HG02852 (cell line): ENCODE measurements around the gene PHC2.

Source experiments
- ATAC-seq: cut with Tn5 transposase; IDR thresholded peaks from one replicate; pipeline ENCODE4 v1.9.1; 2021; ENCODE audit warnings: mild to moderate bottlenecking, moderate library complexity; ENCODE audit not compliant: unreplicated experiment

The PHC2 gene

GRCh38 chr1:33426916-33427315 is 4.0 kb downstream of the PHC2 start:
- no peak for ATAC-seq

- no peak for ATAC-seq
These were observed 5.0 kb downstream of the PHC2 start for GRCh38 chr1:33425900-33426299.

GRCh38 chr1:33424610-33425009 is 6.3 kb downstream of the PHC2 start:
- ATAC-seq: no peak

GRCh38 chr1:33424205-33424604 is 6.7 kb downstream of the PHC2 start:
- ATAC-seq: no peak

- no peak for ATAC-seq
These were observed 9.8 kb downstream of the PHC2 start for GRCh38 chr1:33420870-33421775.

GRCh38 chr1:33418811-33419210 is 12.1 kb downstream of the PHC2 start:
- ATAC-seq: no peak

GRCh38 chr1:33414879-33415278 is 16.0 kb downstream of the PHC2 start:
- no peak for ATAC-seq

GRCh38 chr1:33410091-33410701 is 20.7 kb downstream of the PHC2 start:
- ATAC-seq: no peak

- no peak for ATAC-seq
These were observed 22.8 kb downstream of the PHC2 start for GRCh38 chr1:33408093-33408436.

- ATAC-seq: no peak
These were observed 23.4 kb downstream of the PHC2 start for GRCh38 chr1:33407352-33408092.

GRCh38 chr1:33402206-33402605 is 28.7 kb downstream of the PHC2 start:
- no peak for ATAC-seq

GRCh38 chr1:33401471-33401870 is 29.4 kb downstream of the PHC2 start:
- ATAC-seq: no peak

- no peak for ATAC-seq
These were observed 30.6 kb downstream of the PHC2 start for GRCh38 chr1:33400153-33400911.

GRCh38 chr1:33399375-33399774 is 31.5 kb downstream of the PHC2 start:
- ATAC-seq: no peak

- ATAC-seq: no peak
These were observed 32.9 kb downstream of the PHC2 start for GRCh38 chr1:33397994-33398393.

- ATAC-seq: no peak
These were observed 33.8 kb downstream of the PHC2 start for GRCh38 chr1:33397125-33397506.

GRCh38 chr1:33396188-33397124 is 34.4 kb downstream of the PHC2 start:
- ATAC-seq: no peak

GRCh38 chr1:33394770-33395169 is 36.1 kb downstream of the PHC2 start:
- no peak for ATAC-seq

GRCh38 chr1:33393991-33394390 is 36.9 kb downstream of the PHC2 start:
- no peak for ATAC-seq

- ATAC-seq: no peak
These were observed 37.4 kb downstream of the PHC2 start for GRCh38 chr1:33393524-33393923.
